CD4-positive, alpha-beta T cell treated with Interferon alpha-2 for 1 hour (primary cell): ENCODE data around the gene PHACTR4.
"Not testable (repeated sequence)": the region's sequence is repeated elsewhere in the genome, so short reads cannot be mapped to it uniquely, and the experiment has no call there.

Experiments
- DNase-seq, 2 donors: peaks; one replicate each; pipeline ENCODE4 v3.0.0-alpha.2; 2020 to 2022

Gene PHACTR4

GRCh38 chr1:28373450-28373849 is 3.9 kb downstream of the PHACTR4 start:
- DNase-seq = not testable (repeated sequence)

- DNase-seq = no peak
Observed at GRCh38 chr1:28374297-28374696, 4.8 kb downstream of the PHACTR4 start.

GRCh38 chr1:28375598-28375997 is 6.1 kb downstream of the PHACTR4 start:
- not testable (repeated sequence) for DNase-seq

GRCh38 chr1:28376195-28376594 is 6.7 kb downstream of the PHACTR4 start:
- DNase-seq = not testable (repeated sequence)

- no peak for DNase-seq
Observed at GRCh38 chr1:28378906-28379305, 9.4 kb downstream of the PHACTR4 start.

- no peak for DNase-seq
Observed at GRCh38 chr1:28380394-28380793, 10.9 kb downstream of the PHACTR4 start.

GRCh38 chr1:28383785-28384184 is 14.2 kb downstream of the PHACTR4 start:
- DNase-seq = not testable (repeated sequence)

GRCh38 chr1:28392027-28392652 is 22.6 kb downstream of the PHACTR4 start:
- DNase-seq = no peak

- DNase-seq = no peak
Observed at GRCh38 chr1:28394136-28394535, 24.6 kb downstream of the PHACTR4 start.

GRCh38 chr1:28395181-28395580 is 25.6 kb downstream of the PHACTR4 start:
- no peak for DNase-seq

GRCh38 chr1:28401760-28402159 is 32.2 kb downstream of the PHACTR4 start:
- no peak for DNase-seq

- no peak for DNase-seq
Observed at GRCh38 chr1:28409090-28409489, 39.5 kb downstream of the PHACTR4 start.

- no peak for DNase-seq
Observed at GRCh38 chr1:28411656-28412055, 42.1 kb downstream of the PHACTR4 start.

GRCh38 chr1:28412731-28413130 is 43.2 kb downstream of the PHACTR4 start:
- DNase-seq = no peak

- no peak for DNase-seq
Observed at GRCh38 chr1:28416509-28417194, 47.1 kb downstream of the PHACTR4 start.

GRCh38 chr1:28417441-28417922 is 47.9 kb downstream of the PHACTR4 start:
- DNase-seq = peak in 1 of 2 donors; percentile 10

- no peak for DNase-seq
Observed at GRCh38 chr1:28417926-28418637, 48.5 kb downstream of the PHACTR4 start.

GRCh38 chr1:28421744-28422143 is 52.2 kb downstream of the PHACTR4 start:
- no peak for DNase-seq

- DNase-seq = no peak
Observed at GRCh38 chr1:28426831-28427230, 57.3 kb downstream of the PHACTR4 start.

GRCh38 chr1:28428012-28428411 is 58.5 kb downstream of the PHACTR4 start:
- DNase-seq = no peak

GRCh38 chr1:28428990-28429520 is 59.5 kb downstream of the PHACTR4 start:
- no peak for DNase-seq

GRCh38 chr1:28436211-28436769 is 66.8 kb downstream of the PHACTR4 start:
- DNase-seq = no peak

- DNase-seq = no peak
Observed at GRCh38 chr1:28437264-28437923, 67.9 kb downstream of the PHACTR4 start.
